NCI-H2227 (cell line): ENCODE data around the gene ZNF587B.
"Not testable (repeated sequence)": the region's sequence is repeated elsewhere in the genome, so short reads cannot be mapped to it uniquely, and the experiment has no call there.

ENCODE experiments used
- DNase-seq: peaks from one replicate; lab custom pipeline; 2025; ENCODE audit not compliant: unreplicated experiment; lab: John Stamatoyannopoulos, UW

The ZNF587B gene

GRCh38 chr19:57830071-57830602, at the start of gene ZNF587B:
Gene ZNF587B (plus strand): TSS chr19:57830299. CDS start chr19:57830529, 230 bp downstream.
- no peak for DNase-seq

DNA sequence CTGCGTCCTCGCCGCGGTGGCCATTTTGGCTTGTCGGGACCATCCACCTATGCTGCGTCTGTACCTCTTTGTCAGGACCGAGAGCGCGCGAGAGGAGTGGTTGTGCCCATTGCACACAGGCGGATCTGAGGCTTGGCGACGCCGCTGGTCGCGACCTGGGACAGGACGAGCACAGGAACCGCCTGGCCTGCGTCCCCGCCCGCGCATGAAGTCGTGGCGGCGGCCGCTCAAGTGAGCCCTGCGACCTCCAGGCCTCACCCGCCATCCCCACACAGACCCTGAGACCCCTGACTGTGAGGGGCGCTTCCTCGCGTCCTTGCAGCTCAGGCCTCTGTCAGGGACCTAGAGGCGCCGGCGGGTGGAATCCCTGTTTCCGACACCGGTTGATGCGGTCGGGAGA, 43.8 kb upstream of the ZNF587B start:
- no peak for DNase-seq

DNA sequence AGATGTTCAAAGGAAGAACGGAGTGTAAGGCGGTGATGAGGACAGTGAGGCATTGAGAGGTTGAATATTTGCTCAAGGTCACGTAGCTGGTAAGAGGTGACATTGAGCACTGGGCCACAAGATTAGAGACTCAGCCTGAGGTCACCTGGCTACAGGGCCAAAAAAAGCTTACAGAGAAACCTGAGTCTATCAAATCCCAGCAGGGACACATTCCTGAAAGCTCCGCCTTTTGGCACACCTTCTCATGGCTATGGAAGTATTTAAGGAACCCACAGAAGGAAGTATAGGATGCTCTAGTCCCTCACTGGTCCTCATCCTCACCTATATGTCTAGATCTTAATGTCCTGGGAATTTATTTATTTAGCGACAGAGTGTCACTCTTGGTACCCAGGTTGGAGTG, 43.2 kb upstream of the ZNF587B start:
- DNase-seq = no peak

DNA sequence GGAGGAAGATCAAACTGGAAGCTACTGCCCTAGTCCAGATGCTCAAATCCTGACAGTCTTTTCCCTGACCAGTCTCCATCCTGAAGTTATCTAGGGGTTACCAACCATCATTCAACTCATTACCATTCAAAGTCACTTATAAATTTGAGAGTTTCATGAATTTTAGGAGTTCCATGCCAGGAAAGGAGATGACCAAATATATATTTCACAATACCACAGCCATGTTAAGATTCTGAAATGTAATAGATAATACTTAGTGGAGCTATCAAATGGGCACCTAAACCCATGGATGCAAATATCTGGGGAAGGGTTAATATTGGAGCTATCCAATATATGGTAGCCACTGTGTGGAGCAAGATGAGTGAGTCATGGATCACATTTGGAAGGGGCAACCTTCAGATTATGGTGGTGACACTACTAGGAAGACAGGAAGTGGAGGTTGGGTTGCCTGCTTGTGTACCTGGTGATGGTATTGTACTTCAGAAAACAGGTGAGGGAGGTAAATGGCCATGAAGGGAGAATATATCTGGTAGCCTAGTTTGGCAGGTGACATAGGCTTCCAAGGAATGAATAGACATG, 41.9 kb upstream of the ZNF587B start:
- DNase-seq = no peak

GRCh38 chr19:57789288-57789687, 40.8 kb upstream of the ZNF587B start:
- DNase-seq = no peak

DNA sequence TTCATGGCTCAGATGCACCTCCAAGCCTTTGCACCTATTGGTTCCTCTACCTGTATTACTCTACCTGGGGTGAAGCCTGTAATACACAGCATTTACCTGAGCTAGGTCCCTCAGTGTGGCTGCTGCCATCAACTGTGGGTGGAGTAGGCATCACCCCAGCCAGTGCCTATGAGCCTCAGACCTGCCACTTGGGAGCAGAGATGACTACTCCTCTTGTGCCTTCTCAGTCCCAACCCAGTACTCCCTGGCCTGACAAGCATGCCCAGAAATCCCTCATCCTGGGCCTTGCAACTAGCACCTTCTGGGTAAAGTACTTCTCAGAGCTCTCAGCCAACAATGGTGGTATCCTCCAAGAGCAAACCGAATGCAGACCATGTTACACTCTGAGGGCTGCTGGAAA, 33.5 kb upstream of the ZNF587B start:
- DNase-seq = not testable (repeated sequence)

DNA sequence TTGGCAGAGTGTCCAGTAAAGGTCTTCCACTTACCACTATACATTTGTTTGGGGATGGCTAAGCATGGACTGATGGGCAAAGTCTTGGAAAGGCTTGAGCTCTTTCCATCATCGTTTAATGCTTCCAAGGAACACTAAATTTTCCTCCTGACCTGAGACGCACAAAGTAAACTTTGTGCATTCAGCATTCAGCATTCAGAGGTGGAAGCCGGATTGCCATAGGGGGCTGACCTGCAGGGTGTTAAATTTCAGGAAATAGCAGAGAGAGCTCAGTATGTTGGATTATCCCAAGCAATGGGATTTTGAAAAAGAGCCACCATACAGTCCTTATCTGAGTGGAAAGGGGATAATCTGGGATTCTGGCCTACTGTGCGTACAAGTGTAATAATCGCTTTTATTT, 29.4 kb upstream of the ZNF587B start:
- no peak for DNase-seq

GRCh38 chr19:57802269-57802668, 27.8 kb upstream of the ZNF587B start:
- no peak for DNase-seq

DNA sequence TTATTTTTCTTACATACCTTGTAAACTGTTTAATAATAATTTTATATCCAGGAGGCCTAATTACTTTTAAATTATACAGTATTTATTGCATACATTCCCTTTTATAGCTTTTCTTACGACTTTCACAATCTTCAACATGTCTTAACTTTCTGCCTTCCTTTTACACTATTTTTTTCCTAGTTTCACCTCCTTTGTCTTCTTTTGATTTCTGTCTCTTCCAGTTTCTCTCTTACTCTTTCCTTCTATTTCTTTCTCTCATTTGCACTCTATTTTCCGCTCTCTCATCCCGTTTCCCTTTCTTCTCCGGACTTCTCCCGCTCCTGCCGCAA, 26.9 kb upstream of the ZNF587B start:
- no peak for DNase-seq

GRCh38 chr19:57803594-57804325, 26.3 kb upstream of the ZNF587B start:
- peak; percentile 70 for DNase-seq

GRCh38 chr19:57807541-57807940, 22.6 kb upstream of the ZNF587B start:
- DNase-seq = no peak

GRCh38 chr19:57810410-57811295, 19.4 kb upstream of the ZNF587B start:
- not testable (repeated sequence) for DNase-seq

- no peak for DNase-seq
These were observed 17.9 kb upstream of the ZNF587B start for GRCh38 chr19:57812226-57812625.

- DNase-seq = not testable (repeated sequence)
These were observed 16.9 kb upstream of the ZNF587B start for GRCh38 chr19:57812975-57813820.

GRCh38 chr19:57813919-57814504, 16.1 kb upstream of the ZNF587B start:
- no peak for DNase-seq

GRCh38 chr19:57814505-57815246, 15.4 kb upstream of the ZNF587B start, which contains the start of gene ZNF552:
Gene ZNF552 (minus strand): TSS chr19:57814913. CDS start chr19:57814743, 170 bp downstream.
- peak; percentile 99 for DNase-seq

- DNase-seq = no peak
These were observed 14.6 kb upstream of the ZNF587B start for GRCh38 chr19:57815247-57816075.

GRCh38 chr19:57816652-57817051, 13.4 kb upstream of the ZNF587B start:
- no peak for DNase-seq

DNA sequence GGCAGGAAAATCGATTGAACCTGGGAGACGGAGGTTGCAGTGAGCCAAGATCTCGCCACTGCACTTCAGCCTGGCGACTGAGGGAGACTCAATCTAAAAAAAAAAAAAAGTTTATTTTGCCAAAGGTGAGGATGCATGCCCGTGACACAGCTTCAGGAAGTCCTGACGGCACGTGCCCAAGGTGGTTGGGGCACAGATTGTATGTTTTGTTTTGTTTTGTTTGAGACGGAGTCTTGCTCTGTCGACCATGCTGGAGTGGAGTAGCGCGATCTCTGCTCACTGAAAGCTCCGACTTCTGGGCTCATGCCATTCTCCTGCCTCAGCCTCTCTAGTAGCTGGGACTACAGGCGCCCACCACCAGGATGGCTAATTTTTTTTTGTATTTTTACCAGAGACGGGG, 12.1 kb upstream of the ZNF587B start:
- DNase-seq = no peak
